Testis (tissue), 2 donors: Measurements from ENCODE around the gene AKAP6.

Source experiments
- POLR2A ChIP-seq: fragments of 450-650 bp; IDR thresholded peaks from one replicate; pipeline ENCODE4 v1.6.1; 2017; ENCODE audit warnings: antibody characterized with exemption, mild to moderate bottlenecking, moderate library complexity
- TF ChIP-seq, protein P1 (sequence below), 3 experiments: fragments of 450-650 bp in 2 of 3; fragments of 200-600 bp in 1 of 3; sonication (generic) in 1 of 3; IDR thresholded peaks; one replicate each; pipeline ENCODE4 v1.5.1; 2016 to 2019; ENCODE audit warnings: antibody characterized with exemption in 3 of 3, mild to moderate bottlenecking in 2 of 3, moderate library complexity in 1 of 3

DNA sequence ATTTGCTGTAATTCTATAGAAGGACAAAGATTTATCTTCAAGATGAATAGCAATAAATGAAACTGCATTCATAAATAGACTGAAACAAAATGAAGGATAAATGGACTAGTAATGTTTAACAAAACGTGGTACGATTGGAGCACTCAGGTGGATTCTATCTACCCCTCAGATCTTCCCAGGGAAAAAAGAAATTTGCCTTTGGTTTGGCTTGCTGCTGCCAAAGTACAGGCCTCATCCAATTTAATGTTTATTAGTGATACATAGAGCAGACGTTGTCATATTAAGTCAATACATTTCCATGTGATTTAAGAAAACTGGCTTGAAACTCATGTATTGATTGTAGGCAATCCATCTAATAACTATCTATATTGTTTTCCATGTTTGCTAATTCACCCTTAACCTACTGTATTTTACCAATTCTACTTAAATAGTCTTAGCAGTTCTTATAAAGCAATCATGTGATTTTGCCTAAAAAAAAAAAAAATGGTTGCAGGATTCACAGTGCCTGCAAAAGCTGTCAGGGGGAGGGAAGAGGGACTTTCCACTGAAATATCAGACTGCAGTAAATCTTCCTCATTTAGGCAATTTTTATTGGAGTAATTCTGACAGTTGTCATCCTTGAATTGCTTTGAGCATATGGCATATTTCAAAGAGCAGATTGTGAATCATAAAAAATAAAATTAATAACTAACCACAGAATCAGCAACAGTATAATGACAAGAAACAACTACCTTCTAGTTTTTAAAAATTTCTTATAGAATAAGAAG lies 367.4 kb downstream of the AKAP6 start:
- TF ChIP-seq, protein P1, sequence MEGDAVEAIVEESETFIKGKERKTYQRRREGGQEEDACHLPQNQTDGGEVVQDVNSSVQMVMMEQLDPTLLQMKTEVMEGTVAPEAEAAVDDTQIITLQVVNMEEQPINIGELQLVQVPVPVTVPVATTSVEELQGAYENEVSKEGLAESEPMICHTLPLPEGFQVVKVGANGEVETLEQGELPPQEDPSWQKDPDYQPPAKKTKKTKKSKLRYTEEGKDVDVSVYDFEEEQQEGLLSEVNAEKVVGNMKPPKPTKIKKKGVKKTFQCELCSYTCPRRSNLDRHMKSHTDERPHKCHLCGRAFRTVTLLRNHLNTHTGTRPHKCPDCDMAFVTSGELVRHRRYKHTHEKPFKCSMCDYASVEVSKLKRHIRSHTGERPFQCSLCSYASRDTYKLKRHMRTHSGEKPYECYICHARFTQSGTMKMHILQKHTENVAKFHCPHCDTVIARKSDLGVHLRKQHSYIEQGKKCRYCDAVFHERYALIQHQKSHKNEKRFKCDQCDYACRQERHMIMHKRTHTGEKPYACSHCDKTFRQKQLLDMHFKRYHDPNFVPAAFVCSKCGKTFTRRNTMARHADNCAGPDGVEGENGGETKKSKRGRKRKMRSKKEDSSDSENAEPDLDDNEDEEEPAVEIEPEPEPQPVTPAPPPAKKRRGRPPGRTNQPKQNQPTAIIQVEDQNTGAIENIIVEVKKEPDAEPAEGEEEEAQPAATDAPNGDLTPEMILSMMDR (IDR thresholded peaks at IDR 0.05): no peak
- no peak for TF ChIP-seq POLR2A
